Natural killer cell treated with Interleukin-12 subunit alpha and Interleukin-12 subunit beta and Interleukin-15 and Interleukin-18, amount 100 ng/mL, for 72 hours (primary cell): ENCODE results near the gene MCC. TPM values are rescaled to one million over a fixed set of nuclear protein-coding genes. Genes with fewer than 3 reads are reported as not detected.

Source experiments
- ATAC-seq, 2 donors: fragments of 150-1000 bp; cut with Tn5 transposase in 1 of 2; sonication (Bioruptor Pico), chemical (Tn5 transposase) in 1 of 2; 2 replicates each; pipeline ENCODE4 v1.10.0; 2021
- DNase-seq: peaks from one replicate; pipeline ENCODE4 v3.0.0; 2022; ENCODE audit warnings: low spot score
- H3K27ac Mint-ChIP-seq, 2 donors: 1 replicate in 1 of 2; 2 replicates in 1 of 2; pipeline ENCODE4 v1.8.0; 2022; ENCODE audit warnings: mixed read lengths in 2 of 2, mild to moderate bottlenecking in 1 of 2, moderate library complexity in 1 of 2
- H3K27me3 Mint-ChIP-seq, 2 donors: 1 replicate in 1 of 2; 2 replicates in 1 of 2; pipeline ENCODE4 v1.8.0; 2022; ENCODE audit warnings: mixed read lengths in 2 of 2
- H3K36me3 Mint-ChIP-seq: one replicate; pipeline ENCODE4 v1.8.0; 2022; ENCODE audit warnings: mixed read lengths
- H3K4me1 Mint-ChIP-seq, 2 donors: 1 replicate in 1 of 2; 2 replicates in 1 of 2; pipeline ENCODE4 v1.8.0; 2022; ENCODE audit warnings: low read depth in 2 of 2, mixed read lengths in 2 of 2, mild to moderate bottlenecking in 1 of 2
- H3K4me3 Mint-ChIP-seq: one replicate; pipeline ENCODE4 v1.8.0; 2022; ENCODE audit warnings: mixed read lengths
- H3K9me3 Mint-ChIP-seq: 2 replicates; pipeline ENCODE4 v1.8.0; 2022; ENCODE audit warnings: mixed read lengths
- total RNA-seq, 2 donors: library from RNA; stranded (reverse); gene quantifications; one replicate each; pipeline ENCODE4 v1.2.3, GENCODE V29; 2022

The MCC gene
- total RNA-seq, 2 donors from 2014 or later, result 0.45 to 3.8 TPM

GRCh38 chr5:113333411-113333810 is 154.8 kb downstream of the MCC start:
- no peak overlapping the region for H3K27ac Mint-ChIP-seq
- no peaks in the 10 kb centered on the region for H3K36me3 Mint-ChIP-seq
- ATAC-seq, result no peak
- no peak overlapping the region for H3K4me3 Mint-ChIP-seq
- H3K9me3 Mint-ChIP-seq, result no peaks in the 10 kb centered on the region
- no peak for DNase-seq
- peaks cover 0 to 18% of the 10 kb centered on the region in 2 donors for H3K27me3 Mint-ChIP-seq
- H3K4me1 Mint-ChIP-seq, result peaks cover 2 to 14% of the 10 kb centered on the region in 2 donors

GRCh38 chr5:113331209-113331551 is 157.1 kb downstream of the MCC start:
- no peak for ATAC-seq
- H3K27me3 Mint-ChIP-seq, result peaks cover 0 to 10% of the 10 kb centered on the region in 2 donors
- peaks cover 2 to 14% of the 10 kb centered on the region in 2 donors for H3K4me1 Mint-ChIP-seq
- H3K4me3 Mint-ChIP-seq, result no peak overlapping the region
- no peaks in the 10 kb centered on the region for H3K9me3 Mint-ChIP-seq
- DNase-seq, result no peak
- H3K27ac Mint-ChIP-seq, result no peak overlapping the region
- no peaks in the 10 kb centered on the region for H3K36me3 Mint-ChIP-seq

- Mint-ChIP-seq H3K27me3 (peaks cover 0 to 7% of the 10 kb centered on the region in 2 donors), H3K9me3 (no peaks in the 10 kb centered on the region), H3K4me3 (no peak overlapping the region), H3K27ac (no peak overlapping the region), H3K36me3 (no peaks in the 10 kb centered on the region), H3K4me1 (peaks cover 2 to 14% of the 10 kb centered on the region in 2 donors)
- ATAC-seq, result no peak
- no peak for DNase-seq
These were observed 157.6 kb downstream of the MCC start for GRCh38 chr5:113330533-113331208.

- ATAC-seq, result no peak
- H3K4me1 Mint-ChIP-seq, result peaks cover 2 to 14% of the 10 kb centered on the region in 2 donors
- peaks cover 0 to 5% of the 10 kb centered on the region in 2 donors for H3K27me3 Mint-ChIP-seq
- no peaks in the 10 kb centered on the region for H3K36me3 Mint-ChIP-seq
- no peak overlapping the region for H3K4me3 Mint-ChIP-seq
- H3K9me3 Mint-ChIP-seq, result no peaks in the 10 kb centered on the region
- no peak for DNase-seq
- H3K27ac Mint-ChIP-seq, result no peak overlapping the region
These were observed 158.3 kb downstream of the MCC start for GRCh38 chr5:113329981-113330380.

GRCh38 chr5:113325054-113325453 is 163.2 kb downstream of the MCC start:
- H3K27me3 Mint-ChIP-seq, result peaks cover 0 to 12% of the 10 kb centered on the region in 2 donors
- no peaks in the 10 kb centered on the region for H3K4me1 Mint-ChIP-seq
- H3K9me3 Mint-ChIP-seq, result no peaks in the 10 kb centered on the region
- ATAC-seq, result no peak
- no peaks in the 10 kb centered on the region for H3K36me3 Mint-ChIP-seq
- no peak overlapping the region for H3K4me3 Mint-ChIP-seq
- no peak for DNase-seq
- H3K27ac Mint-ChIP-seq, result no peak overlapping the region

- H3K9me3 Mint-ChIP-seq, result no peaks in the 10 kb centered on the region
- H3K36me3 Mint-ChIP-seq, result no peaks in the 10 kb centered on the region
- peaks cover 0 to 7% of the 10 kb centered on the region in 2 donors for H3K27me3 Mint-ChIP-seq
These were observed 167.0 kb downstream of the MCC start for GRCh38 chr5:113321276-113321675.

GRCh38 chr5:113320273-113320780 is 167.9 kb downstream of the MCC start:
- Mint-ChIP-seq H3K4me3 (no peak overlapping the region), H3K9me3 (no peaks in the 10 kb centered on the region), H3K27me3 (peaks cover 0 to 8% of the 10 kb centered on the region in 2 donors), H3K27ac (no peak overlapping the region), H3K4me1 (no peaks in the 10 kb centered on the region), H3K36me3 (no peaks in the 10 kb centered on the region)
- ATAC-seq (no peak), DNase-seq (no peak)

More at GRCh38 chr5:113321276-113321675, 167.0 kb downstream of the MCC start:
- no peaks in the 10 kb centered on the region for H3K4me1 Mint-ChIP-seq
- no peak overlapping the region for H3K27ac Mint-ChIP-seq
- ATAC-seq (no peak), DNase-seq (no peak)
- H3K4me3 Mint-ChIP-seq, result no peak overlapping the region

- peaks cover 0 to 8% of the 10 kb centered on the region in 2 donors for H3K27me3 Mint-ChIP-seq
These were observed 168.8 kb downstream of the MCC start for GRCh38 chr5:113319256-113320053.

GRCh38 chr5:113317636-113318035 is 170.6 kb downstream of the MCC start:
- no peak overlapping the region for H3K4me3 Mint-ChIP-seq
- DNase-seq (no peak), ATAC-seq (no peak)
- H3K4me1 Mint-ChIP-seq, result no peaks in the 10 kb centered on the region
- H3K9me3 Mint-ChIP-seq, result no peaks in the 10 kb centered on the region
- H3K36me3 Mint-ChIP-seq, result no peaks in the 10 kb centered on the region
- H3K27ac Mint-ChIP-seq, result no peak overlapping the region
- H3K27me3 Mint-ChIP-seq, result peaks cover 5% of the 10 kb centered on the region in 2 donors

More at GRCh38 chr5:113319256-113320053, 168.8 kb downstream of the MCC start:
- ATAC-seq, result no peak
- no peaks in the 10 kb centered on the region for H3K9me3 Mint-ChIP-seq
- H3K27ac Mint-ChIP-seq, result no peak overlapping the region
- no peaks in the 10 kb centered on the region for H3K36me3 Mint-ChIP-seq
- no peak for DNase-seq
- H3K4me1 Mint-ChIP-seq, result no peaks in the 10 kb centered on the region
- no peak overlapping the region for H3K4me3 Mint-ChIP-seq

GRCh38 chr5:113311301-113311700 is 177.0 kb downstream of the MCC start:
- no peaks in the 10 kb centered on the region for H3K36me3 Mint-ChIP-seq
- no peak overlapping the region for H3K27ac Mint-ChIP-seq
- H3K27me3 Mint-ChIP-seq, result peaks cover 14 to 43% of the 10 kb centered on the region in 2 donors
- no peaks in the 10 kb centered on the region for H3K9me3 Mint-ChIP-seq
- ATAC-seq (peak in 1 of 2 donors; percentile 20), DNase-seq (no peak)
- H3K4me1 Mint-ChIP-seq, result no peaks in the 10 kb centered on the region
- H3K4me3 Mint-ChIP-seq, result no peak overlapping the region

GRCh38 chr5:113302120-113302519 is 186.1 kb downstream of the MCC start:
- no peak overlapping the region for H3K4me3 Mint-ChIP-seq
- H3K27me3 Mint-ChIP-seq, result peaks cover 38 to 51% of the 10 kb centered on the region in 2 donors
- no peaks in the 10 kb centered on the region for H3K9me3 Mint-ChIP-seq
- no peaks in the 10 kb centered on the region for H3K4me1 Mint-ChIP-seq
- DNase-seq, result no peak
- no peaks in the 10 kb centered on the region for H3K36me3 Mint-ChIP-seq
- no peak for ATAC-seq
- H3K27ac Mint-ChIP-seq, result no peak overlapping the region

GRCh38 chr5:113299591-113299990 is 188.7 kb downstream of the MCC start:
- no peaks in the 10 kb centered on the region for H3K9me3 Mint-ChIP-seq
- DNase-seq (no peak), ATAC-seq (no peak)
- H3K27ac Mint-ChIP-seq, result no peak overlapping the region
- H3K36me3 Mint-ChIP-seq, result no peaks in the 10 kb centered on the region
- H3K4me1 Mint-ChIP-seq, result peaks cover 4 to 5% of the 10 kb centered on the region in 2 donors
- H3K27me3 Mint-ChIP-seq, result peaks cover 42 to 60% of the 10 kb centered on the region in 2 donors
- no peak overlapping the region for H3K4me3 Mint-ChIP-seq

GRCh38 chr5:113296676-113297075 is 191.6 kb downstream of the MCC start:
- no peaks in the 10 kb centered on the region for H3K9me3 Mint-ChIP-seq
- H3K27ac Mint-ChIP-seq, result no peak overlapping the region
- no peak overlapping the region for H3K4me3 Mint-ChIP-seq
- DNase-seq (no peak), ATAC-seq (no peak)
- H3K4me1 Mint-ChIP-seq, result peaks cover 13 to 15% of the 10 kb centered on the region in 2 donors
- no peaks in the 10 kb centered on the region for H3K36me3 Mint-ChIP-seq
- H3K27me3 Mint-ChIP-seq, result peaks cover 36 to 46% of the 10 kb centered on the region in 2 donors

- H3K36me3 Mint-ChIP-seq, result no peaks in the 10 kb centered on the region
- ATAC-seq (no peak), DNase-seq (no peak)
- H3K9me3 Mint-ChIP-seq, result no peaks in the 10 kb centered on the region
- H3K4me1 Mint-ChIP-seq, result peaks cover 13 to 15% of the 10 kb centered on the region in 2 donors
- H3K4me3 Mint-ChIP-seq, result peak overlapping the region; percentile 77
- H3K27me3 Mint-ChIP-seq, result peaks cover 40 to 61% of the 10 kb centered on the region in 2 donors
- no peak overlapping the region for H3K27ac Mint-ChIP-seq
These were observed 193.1 kb downstream of the MCC start for GRCh38 chr5:113295111-113295539.
